ENCODE measurements around the gene RYR1.

- TF ChIP-seq CTCF (IDR thresholded peaks at IDR 0.05; ENCODE audit: insufficient read depth, low read depth, low read length) (no peak), EZH2 (IDR thresholded peaks at IDR 0.05; ENCODE audit: insufficient read depth, low read length) (no peak)
Measured at GRCh38 chr19:38632476-38633213, 199.2 kb downstream of the RYR1 start.

All from astrocyte (in vitro differentiated cells and primary cell).